Astrocyte (in vitro differentiated cells and primary cell): Measurements from ENCODE around the gene USP16.

Experiments used
- EZH2 ChIP-seq: IDR thresholded peaks from 2 replicates; pipeline ENCODE4 v1.6.1; 2012; ENCODE audit warnings: mild to moderate bottlenecking, low read length, inconsistent platforms; ENCODE audit not compliant: insufficient read depth
- TF ChIP-seq, protein P1 (sequence below): IDR thresholded peaks from 2 replicates; pipeline ENCODE4 v1.5.1; 2011; ENCODE audit warnings: low read depth, mild to moderate bottlenecking, inconsistent platforms, low read length, moderate library complexity; ENCODE audit not compliant: insufficient read depth

DNA sequence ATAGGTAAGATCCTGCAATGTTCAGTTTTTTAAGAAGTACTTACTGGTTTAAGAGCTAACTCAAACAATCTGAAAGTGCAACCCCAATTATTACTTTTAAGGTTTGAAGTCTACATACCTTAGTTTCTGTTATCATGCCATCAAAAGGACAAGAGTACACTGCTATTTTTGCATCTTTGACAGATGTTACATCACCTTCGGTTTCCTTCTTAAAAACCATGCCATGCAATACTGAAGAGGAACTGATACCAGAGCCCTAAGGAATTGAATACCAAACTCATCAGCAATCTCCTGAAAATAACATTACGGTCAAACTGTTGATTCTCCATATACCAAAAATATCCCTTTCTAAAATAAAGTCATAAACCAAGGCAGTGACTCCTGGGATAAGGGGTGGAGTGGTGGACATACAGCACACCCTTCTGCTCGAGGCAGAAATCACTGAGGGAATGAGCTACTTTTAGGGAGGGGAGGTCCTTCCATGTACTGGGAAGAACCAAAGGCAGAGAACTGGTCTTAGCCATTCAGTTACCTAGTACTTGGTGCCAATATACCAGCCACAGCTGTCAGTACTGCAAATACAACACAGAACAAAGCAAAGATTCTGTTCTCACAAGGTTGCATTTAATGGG is 40.5 kb downstream of the USP16 start:
- TF ChIP-seq, protein P1, sequence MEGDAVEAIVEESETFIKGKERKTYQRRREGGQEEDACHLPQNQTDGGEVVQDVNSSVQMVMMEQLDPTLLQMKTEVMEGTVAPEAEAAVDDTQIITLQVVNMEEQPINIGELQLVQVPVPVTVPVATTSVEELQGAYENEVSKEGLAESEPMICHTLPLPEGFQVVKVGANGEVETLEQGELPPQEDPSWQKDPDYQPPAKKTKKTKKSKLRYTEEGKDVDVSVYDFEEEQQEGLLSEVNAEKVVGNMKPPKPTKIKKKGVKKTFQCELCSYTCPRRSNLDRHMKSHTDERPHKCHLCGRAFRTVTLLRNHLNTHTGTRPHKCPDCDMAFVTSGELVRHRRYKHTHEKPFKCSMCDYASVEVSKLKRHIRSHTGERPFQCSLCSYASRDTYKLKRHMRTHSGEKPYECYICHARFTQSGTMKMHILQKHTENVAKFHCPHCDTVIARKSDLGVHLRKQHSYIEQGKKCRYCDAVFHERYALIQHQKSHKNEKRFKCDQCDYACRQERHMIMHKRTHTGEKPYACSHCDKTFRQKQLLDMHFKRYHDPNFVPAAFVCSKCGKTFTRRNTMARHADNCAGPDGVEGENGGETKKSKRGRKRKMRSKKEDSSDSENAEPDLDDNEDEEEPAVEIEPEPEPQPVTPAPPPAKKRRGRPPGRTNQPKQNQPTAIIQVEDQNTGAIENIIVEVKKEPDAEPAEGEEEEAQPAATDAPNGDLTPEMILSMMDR: no peak
- no peak for TF ChIP-seq EZH2
